Bronchial epithelial cell (primary cell): Measurements from ENCODE around the gene ZNF75A. TPM values are rescaled to one million over a fixed set of nuclear protein-coding genes. Genes with fewer than 3 reads are reported as not detected.

Source experiments
- DNase-seq: peaks from one replicate; pipeline ENCODE4 v3.0.0-alpha.2; 2010; ENCODE audit warnings: low read depth
- FAIRE-seq: peaks from 2 replicates; lab custom pipeline; 2011; peaks lifted over from hg19 to GRCh38; lab: Jason Lieb, UNC
- H3K27me3 ChIP-seq: 2 replicates; pipeline ENCODE4 v1.5.1; 2011; ENCODE audit warnings: low read length; ENCODE audit not compliant: control insufficient read depth, insufficient read depth
- H3K36me3 ChIP-seq: 2 replicates; pipeline ENCODE4 v1.5.1; 2011; ENCODE audit warnings: low read length; ENCODE audit not compliant: control insufficient read depth, insufficient read depth
- H3K4me3 ChIP-seq: 2 replicates; pipeline ENCODE4 v1.5.1; 2011; ENCODE audit warnings: mild to moderate bottlenecking, low read depth, low read length, control low read depth
- CTCF ChIP-seq: IDR thresholded peaks from 2 replicates; pipeline ENCODE4 v1.5.1; 2011; ENCODE audit warnings: mild to moderate bottlenecking, moderate library complexity, low read length, control low read depth, inconsistent platforms; ENCODE audit not compliant: insufficient read depth, severe bottlenecking
- total RNA-seq: library from RNA; depleted of rRNA; stranded (reverse); fragments of >200 nt; gene quantifications from 2 replicates; pipeline ENCODE4 v1.2.1, GENCODE V29; 2014

ZNF75A gene
- total RNA-seq, 1 donor from 2014 or later: 22.9 TPM

- DNase-seq: no peak
- no peak for TF ChIP-seq CTCF
- FAIRE-seq: no peak
- Histone ChIP-seq H3K4me3 (no peak overlapping the region), H3K36me3 (no peaks in the 10 kb centered on the region), H3K27me3 (no peaks in the 10 kb centered on the region)
These were observed 43.9 kb downstream of the ZNF75A start for GRCh38 chr16:3349175-3349574.

GRCh38 chr16:3355589-3355988, 50.3 kb downstream of the ZNF75A start, which contains the start of gene OR2C1:
TSS of gene OR2C1 (plus strand) at chr16:3355889. CDS start at chr16:3355941, 52 bp downstream.
- no peak within 1 kb of the TSS for H3K4me3 ChIP-seq
- no peak for TF ChIP-seq CTCF
- no peaks in the 10 kb centered on the region for H3K27me3 ChIP-seq
- DNase-seq: no peak
- no peak for FAIRE-seq
- no peaks in the 10 kb centered on the region for H3K36me3 ChIP-seq

GRCh38 chr16:3356118-3356517, 50.8 kb downstream of the ZNF75A start:
- Histone ChIP-seq H3K4me3 (no peak overlapping the region), H3K27me3 (no peaks in the 10 kb centered on the region), H3K36me3 (no peaks in the 10 kb centered on the region)
- no peak for DNase-seq
- no peak for FAIRE-seq
- TF ChIP-seq CTCF: no peak

- FAIRE-seq: no peak
- no peak for TF ChIP-seq CTCF
- Histone ChIP-seq H3K27me3 (no peaks in the 10 kb centered on the region), H3K36me3 (no peaks in the 10 kb centered on the region), H3K4me3 (no peak overlapping the region)
- no peak for DNase-seq
These were observed 53.6 kb downstream of the ZNF75A start for GRCh38 chr16:3358871-3359270.

- no peak for TF ChIP-seq CTCF
- DNase-seq (no peak), FAIRE-seq (no peak)
- no peaks in the 10 kb centered on the region for H3K27me3 ChIP-seq
- H3K36me3 ChIP-seq: no peaks in the 10 kb centered on the region
- no peak overlapping the region for H3K4me3 ChIP-seq
These were observed 57.6 kb downstream of the ZNF75A start for GRCh38 chr16:3362931-3363330.

GRCh38 chr16:3363793-3364192, 58.5 kb downstream of the ZNF75A start:
- Histone ChIP-seq H3K27me3 (no peaks in the 10 kb centered on the region), H3K4me3 (no peak overlapping the region), H3K36me3 (no peaks in the 10 kb centered on the region)
- FAIRE-seq: no peak
- DNase-seq: no peak
- TF ChIP-seq CTCF: no peak
